GM19328 (cell line): ENCODE results near the gene NUDT16L1.

Source experiments
- ATAC-seq: cut with Tn5 transposase; IDR thresholded peaks from one replicate; pipeline ENCODE4 v1.9.1; 2021; ENCODE audit warnings: mild to moderate bottlenecking, moderate library complexity; ENCODE audit not compliant: unreplicated experiment

The NUDT16L1 gene

GRCh38 chr16:4682084-4682591 lies 11.2 kb upstream of the NUDT16L1 start:
- ATAC-seq, result no peak

- ATAC-seq, result no peak
These were observed 10.6 kb upstream of the NUDT16L1 start for GRCh38 chr16:4682616-4683254.

GRCh38 chr16:4683255-4684057 lies 9.9 kb upstream of the NUDT16L1 start:
- no peak for ATAC-seq

- ATAC-seq, result no peak
These were observed 9.2 kb upstream of the NUDT16L1 start for GRCh38 chr16:4684058-4684715.

GRCh38 chr16:4684763-4685162 lies 8.6 kb upstream of the NUDT16L1 start:
- ATAC-seq, result no peak

GRCh38 chr16:4685292-4685691 lies 8.1 kb upstream of the NUDT16L1 start:
- no peak for ATAC-seq

- no peak for ATAC-seq
These were observed 7.4 kb upstream of the NUDT16L1 start for GRCh38 chr16:4685776-4686496.

- ATAC-seq, result no peak
These were observed 6.7 kb upstream of the NUDT16L1 start for GRCh38 chr16:4686497-4687210.

GRCh38 chr16:4687416-4687815 lies 5.9 kb upstream of the NUDT16L1 start:
- no peak for ATAC-seq

GRCh38 chr16:4687946-4688673 lies 5.3 kb upstream of the NUDT16L1 start:
- ATAC-seq, result no peak

GRCh38 chr16:4688674-4689045 lies 4.7 kb upstream of the NUDT16L1 start:
- no peak for ATAC-seq

GRCh38 chr16:4689091-4689671 lies 4.2 kb upstream of the NUDT16L1 start:
- no peak for ATAC-seq

- no peak for ATAC-seq
These were observed 3.3 kb upstream of the NUDT16L1 start for GRCh38 chr16:4689864-4690704.

- ATAC-seq, result no peak
These were observed 2.3 kb upstream of the NUDT16L1 start for GRCh38 chr16:4690946-4691665.

- ATAC-seq, result no peak
These were observed 1.5 kb upstream of the NUDT16L1 start for GRCh38 chr16:4691666-4692412.

- ATAC-seq, result no peak
These were observed 684 bp upstream of the NUDT16L1 start for GRCh38 chr16:4692460-4693295.
